ENCODE data around the gene SMG6. TPM values are rescaled to one million over a fixed set of nuclear protein-coding genes. Genes with fewer than 3 reads are reported as not detected.

Gene SMG6
- total and polyA plus RNA-seq, 2 of the 4 experiments (the other 2 are of a cell fraction): 16.3 to 30.3 TPM

DNA sequence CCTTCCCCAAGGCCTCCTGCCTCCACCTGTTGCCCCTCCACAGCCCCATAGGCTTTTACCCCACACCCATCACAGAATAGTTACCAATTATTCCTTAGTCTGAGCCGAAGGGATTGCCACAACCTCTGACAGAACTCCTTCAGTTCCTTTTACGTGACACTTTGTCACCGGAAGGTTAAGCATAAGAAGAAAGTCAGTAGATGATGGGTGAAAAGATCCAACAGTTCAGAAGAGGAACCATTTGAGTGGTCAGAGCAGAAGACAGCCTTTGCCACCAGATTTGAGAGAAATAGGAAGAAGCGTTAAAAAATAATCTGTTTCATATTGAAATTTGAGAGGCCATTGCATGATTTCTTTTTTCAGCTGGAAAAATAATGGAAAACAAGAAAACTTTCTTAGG lies 1.3 kb upstream of the SMG6 start:
- Histone ChIP-seq H4K91ac (ENCODE audit: insufficient read depth, low read depth, low read length) (no peak overlapping the region), H4K5ac (ENCODE audit: low read depth, low read length) (no peak overlapping the region), H3K79me1 (ENCODE audit: low read depth in 1 of 2, low read length in 2 of 2) (peaks cover 18 to 55% of the 10 kb centered on the region in 2 experiments), H4K8ac (ENCODE audit: low read depth in 2 of 2, low read length in 2 of 2) (no peak overlapping the region), H3K9me3 (ENCODE audit: control insufficient read depth, insufficient read depth, low read length) (no peaks in the 10 kb centered on the region), H3K23ac (ENCODE audit: low read depth, low read length) (no peak overlapping the region), H3K4me3 (ENCODE audit: insufficient read depth, low read depth, low read length) (no peak overlapping the region), H3K14ac (replicated peaks; ENCODE audit: low read depth, low read length) (no peak overlapping the region), H3K4me2 (ENCODE audit: low read depth, low read length) (no peak overlapping the region), H3K4ac (ENCODE audit: low read depth, low read length) (no peak overlapping the region), H3K9ac (ENCODE audit: low read depth, low read length) (no peak overlapping the region), H3K27me3 (ENCODE audit: control insufficient read depth, insufficient read depth, low read length) (no peaks in the 10 kb centered on the region), H2BK20ac (ENCODE audit: low read depth, low read length) (no peak overlapping the region), H3K9me1 (ENCODE audit: insufficient read depth, low read length) (no peaks in the 10 kb centered on the region), H2AK5ac (ENCODE audit: low read depth, low read length) (no peak overlapping the region), H3K56ac (ENCODE audit: extremely low read depth, insufficient read depth, low read length) (no peak overlapping the region), H2BK5ac (ENCODE audit: low read depth, low read length, poor library complexity, severe bottlenecking) (no peak overlapping the region), H3K18ac (ENCODE audit: low read depth, low read length) (no peak overlapping the region), H3K36me3 (ENCODE audit: control insufficient read depth, insufficient read depth, low read length) (peaks cover 3% of the 10 kb centered on the region; the same call in 1 of the 2 replicates), H4K20me1 (ENCODE audit: insufficient read depth, low read length) (no peaks in the 10 kb centered on the region), H2AK9ac (replicated peaks; ENCODE audit: low read depth, low read length, poor library complexity) (no peak overlapping the region), H3K27ac (ENCODE audit: insufficient read depth, low read length) (no peak overlapping the region), H2BK15ac (ENCODE audit: low read depth, low read length) (no peak overlapping the region), H2AFZ (replicated peaks; ENCODE audit: low read length, poor library complexity) (no peak overlapping the region), H2BK120ac (ENCODE audit: low read depth, low read length) (no peak overlapping the region), H3K4me1 (ENCODE audit: control insufficient read depth, insufficient read depth, low read length) (peaks cover 3% of the 10 kb centered on the region; the same call in 1 of the 2 replicates)
- dilution Hi-C loops (cut with HindIII; ENCODE audit: low sequenced_read_pairs, unreplicated experiment) (no loop called here), intact Hi-C loops (cut with micrococcal nuclease) (no loop called here), in situ Hi-C loops (cut with MboI; ENCODE audit: low sequenced_read_pairs) (no loop called here)
- no peak for DNase-seq
- no peak for ATAC-seq (ENCODE audit: low read depth)
- TF ChIP-seq NFE2L2 (IDR thresholded peaks at IDR 0.05; ENCODE audit: low read depth, low read length) (no peak), MAZ (IDR thresholded peaks at IDR 0.05; ENCODE audit: borderline replicate concordance, low read depth, low read length) (no peak)
- TF ChIP-seq, protein P1, sequence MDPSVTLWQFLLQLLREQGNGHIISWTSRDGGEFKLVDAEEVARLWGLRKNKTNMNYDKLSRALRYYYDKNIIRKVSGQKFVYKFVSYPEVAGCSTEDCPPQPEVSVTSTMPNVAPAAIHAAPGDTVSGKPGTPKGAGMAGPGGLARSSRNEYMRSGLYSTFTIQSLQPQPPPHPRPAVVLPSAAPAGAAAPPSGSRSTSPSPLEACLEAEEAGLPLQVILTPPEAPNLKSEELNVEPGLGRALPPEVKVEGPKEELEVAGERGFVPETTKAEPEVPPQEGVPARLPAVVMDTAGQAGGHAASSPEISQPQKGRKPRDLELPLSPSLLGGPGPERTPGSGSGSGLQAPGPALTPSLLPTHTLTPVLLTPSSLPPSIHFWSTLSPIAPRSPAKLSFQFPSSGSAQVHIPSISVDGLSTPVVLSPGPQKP (IDR thresholded peaks at IDR 0.05; ENCODE audit: borderline replicate concordance, low read depth, low read length): no peak
- ChIA-PET CTCF (no interaction called here), POLR2A (ENCODE audit: unreplicated experiment) (no interaction called here)
- BruUV-seq (replicated peaks): no TSS peak
- no CpG with 5 or more reads among the region's 4 CpGs for WGBS, 2 experiments (ENCODE audit: extremely low coverage in 2 of 2, insufficient read length in 1 of 2)
